ENCODE data around the gene ETNK2.
"Not testable (repeated sequence)": the region's sequence is repeated elsewhere in the genome, so short reads cannot be mapped to it uniquely, and the experiment has no call there.

The ETNK2 gene

DNA sequence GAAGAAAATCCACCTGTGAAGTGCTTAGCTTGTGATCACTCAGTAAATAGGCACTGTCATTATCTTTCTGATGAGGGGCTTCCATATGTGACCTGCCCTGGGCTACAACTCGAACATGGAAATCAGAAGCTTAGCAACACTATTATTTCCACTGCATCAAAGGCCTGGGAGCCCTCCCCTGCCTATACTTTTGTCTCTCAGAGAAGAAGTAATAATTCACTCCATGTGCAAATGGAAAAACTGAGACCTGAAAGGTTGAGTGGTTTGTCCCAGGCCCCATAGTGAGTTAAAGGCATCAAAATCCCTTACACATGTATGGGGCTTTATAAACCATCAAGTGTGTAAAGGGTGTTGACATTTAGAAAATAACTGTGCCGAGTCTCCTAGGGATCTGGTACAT is 58.1 kb downstream of the ETNK2 start:
- DNase-seq = peak; percentile 33

DNA sequence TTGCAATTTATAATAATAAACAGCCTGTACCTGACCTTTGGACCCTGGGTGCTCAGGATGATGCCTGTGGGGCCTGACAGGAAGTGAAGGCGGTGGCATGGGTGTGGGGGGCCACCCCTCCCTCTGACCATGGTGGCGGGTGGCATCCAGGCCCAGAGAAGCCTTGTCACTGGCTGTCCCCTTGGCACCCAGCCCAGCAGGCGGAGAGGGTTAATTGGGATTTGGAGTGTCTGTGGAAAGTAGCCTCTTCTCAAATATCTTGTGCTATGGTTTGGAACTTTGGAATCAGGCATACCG is 58.5 kb downstream of the ETNK2 start:
- DNase-seq = peak; percentile 65

DNA sequence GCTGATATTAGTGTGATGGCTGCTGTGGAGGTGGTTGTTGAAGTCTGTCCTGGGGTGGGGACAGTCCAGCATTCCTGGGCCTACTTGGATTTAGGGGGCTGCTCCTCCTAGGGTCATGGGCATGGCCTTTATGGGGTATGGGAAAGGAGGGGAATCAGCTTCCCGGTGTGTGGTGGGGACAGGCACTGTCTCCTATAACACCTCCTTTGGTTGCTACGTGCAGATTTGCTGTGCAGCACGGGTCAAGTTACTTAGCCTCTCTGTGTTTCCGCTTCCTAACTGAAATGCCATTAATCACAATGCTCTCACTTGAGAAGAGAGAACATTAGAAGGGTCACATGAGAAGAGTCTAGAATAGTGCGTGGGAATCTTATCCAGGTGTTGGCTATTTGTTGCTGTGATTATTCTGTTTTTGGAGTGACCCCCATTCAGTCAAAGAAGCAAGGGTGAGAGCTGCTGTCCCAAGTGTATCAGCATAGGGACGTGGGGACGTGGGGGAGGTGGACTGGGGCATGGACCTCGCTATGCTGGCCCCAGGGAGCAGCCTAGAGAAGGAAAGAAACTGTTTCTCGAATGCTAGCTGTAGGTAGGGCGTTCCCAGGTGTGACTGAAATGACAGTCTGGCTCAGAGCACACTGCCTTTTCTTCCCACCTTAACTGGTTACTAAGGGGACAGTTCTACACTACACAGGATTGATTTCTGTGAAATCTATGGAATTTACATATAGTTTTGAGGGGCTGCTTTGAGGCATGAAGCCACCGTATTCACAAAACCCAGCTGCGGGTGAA is 59.0 kb downstream of the ETNK2 start:
- DNase-seq = no peak

DNA sequence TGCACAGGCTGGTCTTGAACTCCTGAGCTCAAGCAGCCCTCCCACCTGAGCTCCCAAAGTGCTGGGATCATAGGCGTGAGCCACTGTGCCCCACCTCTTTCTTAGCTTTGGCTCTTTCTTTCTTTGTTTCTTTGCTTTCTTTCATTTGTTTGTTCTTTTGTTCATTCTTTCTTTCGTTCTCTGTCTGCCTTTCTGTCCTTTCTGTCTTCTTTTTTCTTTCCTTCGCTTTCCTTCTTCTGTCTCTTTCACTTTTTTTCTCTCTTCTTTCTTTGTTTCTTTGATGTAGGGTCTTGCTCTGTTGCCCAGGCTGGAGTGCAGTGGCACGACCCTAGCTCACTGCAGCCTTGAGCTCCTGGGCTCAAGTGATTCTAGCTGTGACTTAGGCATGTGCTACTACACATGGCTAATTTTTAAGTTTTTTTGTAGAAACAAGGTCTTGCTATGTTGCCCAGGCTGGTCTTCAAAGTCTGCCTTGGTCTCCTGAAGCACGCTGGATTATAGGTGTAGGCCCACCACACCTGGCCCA is 60.0 kb downstream of the ETNK2 start:
- DNase-seq = no peak

DNA sequence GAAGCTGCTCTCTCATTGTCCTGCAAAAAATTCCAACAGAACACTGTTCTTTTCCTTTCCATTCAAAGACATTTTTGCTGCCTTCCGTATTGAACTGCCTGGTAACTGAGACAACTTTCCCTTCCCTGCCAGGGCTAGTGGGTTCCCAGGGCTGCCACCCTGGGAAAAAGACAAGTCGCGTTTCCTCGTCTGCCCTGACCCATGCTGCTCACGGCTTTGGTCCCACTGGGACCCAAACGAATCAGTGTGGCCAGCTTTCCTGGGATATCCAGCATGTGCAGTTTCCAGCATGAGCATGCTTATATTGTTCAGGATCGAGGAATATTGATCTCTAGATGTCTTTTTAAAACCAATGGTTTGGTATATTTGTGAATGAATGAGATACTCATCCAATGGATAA is 60.8 kb downstream of the ETNK2 start:
- DNase-seq = no peak

DNA sequence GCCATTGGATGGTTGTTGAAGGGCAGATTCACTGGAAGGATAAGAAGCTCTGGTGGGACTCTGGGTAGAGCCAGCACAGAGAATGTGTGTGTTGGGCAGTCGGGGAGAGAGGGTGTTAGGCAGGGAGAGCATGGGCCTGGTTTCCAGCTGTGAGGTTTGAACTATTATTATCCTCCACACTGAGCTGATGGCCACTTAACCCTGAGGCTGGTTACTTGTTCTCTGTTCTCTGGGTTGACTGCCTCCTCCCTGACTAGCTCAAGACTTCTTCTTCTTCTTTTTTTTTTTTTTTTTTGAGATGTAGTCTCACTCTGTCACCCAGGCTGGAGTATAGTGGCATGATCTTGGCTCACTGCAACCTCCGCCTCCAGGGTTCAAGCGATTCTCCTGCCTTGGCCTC is 61.7 kb downstream of the ETNK2 start:
- not testable (repeated sequence) for DNase-seq

DNA sequence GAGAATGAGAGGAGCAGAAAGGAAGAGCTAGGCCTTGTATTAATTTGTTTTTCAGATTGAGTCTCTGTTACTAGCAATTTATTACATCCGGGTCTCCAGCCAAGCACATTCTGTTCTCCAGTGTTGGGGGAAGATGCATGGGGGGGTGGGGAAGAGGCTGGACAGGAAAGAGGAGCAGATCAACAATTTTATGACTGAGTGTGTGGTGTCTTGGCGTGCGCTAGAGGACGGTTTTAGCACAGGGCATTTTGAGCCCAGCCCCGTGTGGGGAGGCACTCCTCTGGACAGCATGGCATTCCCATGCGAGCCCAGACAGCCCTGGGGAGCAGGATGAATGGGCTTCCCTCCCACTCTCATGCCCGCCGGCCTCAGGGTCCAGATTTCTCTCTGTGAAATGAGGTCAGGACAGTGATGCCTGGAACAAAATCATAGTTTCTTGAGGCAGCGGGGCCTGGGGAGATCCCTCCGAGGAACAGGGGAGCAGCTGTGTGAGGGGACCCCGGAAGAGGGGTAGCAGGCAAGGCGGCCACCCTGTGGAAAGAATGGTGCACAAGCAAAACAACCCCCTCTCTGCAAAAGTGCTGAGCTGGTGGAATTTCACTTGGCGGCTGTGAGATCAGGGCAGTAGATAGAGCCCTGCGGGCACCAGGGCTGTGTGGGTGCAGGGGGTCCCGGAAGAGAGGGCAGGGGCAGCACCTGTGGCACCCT is 62.6 kb downstream of the ETNK2 start:
- no peak for DNase-seq

DNA sequence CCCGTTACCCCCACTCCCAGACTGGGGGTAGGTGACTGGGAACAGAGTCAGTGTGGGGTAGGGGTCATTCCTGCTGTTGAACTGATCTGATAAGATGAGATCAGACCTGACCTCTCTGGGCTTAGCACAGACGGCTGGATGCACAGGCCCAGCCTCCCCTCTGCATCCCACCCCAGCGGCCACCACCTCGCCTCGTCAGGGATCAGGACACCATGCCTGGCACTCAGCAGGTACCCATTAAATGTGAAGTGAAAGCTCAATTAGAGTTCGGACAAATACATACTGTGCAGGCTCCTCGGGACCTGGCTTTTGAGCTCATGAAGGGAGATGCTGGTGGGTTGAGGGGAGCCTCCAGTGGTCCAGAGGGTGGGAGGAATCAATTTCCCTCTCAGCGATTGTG is 63.2 kb downstream of the ETNK2 start:
- no peak for DNase-seq

DNA sequence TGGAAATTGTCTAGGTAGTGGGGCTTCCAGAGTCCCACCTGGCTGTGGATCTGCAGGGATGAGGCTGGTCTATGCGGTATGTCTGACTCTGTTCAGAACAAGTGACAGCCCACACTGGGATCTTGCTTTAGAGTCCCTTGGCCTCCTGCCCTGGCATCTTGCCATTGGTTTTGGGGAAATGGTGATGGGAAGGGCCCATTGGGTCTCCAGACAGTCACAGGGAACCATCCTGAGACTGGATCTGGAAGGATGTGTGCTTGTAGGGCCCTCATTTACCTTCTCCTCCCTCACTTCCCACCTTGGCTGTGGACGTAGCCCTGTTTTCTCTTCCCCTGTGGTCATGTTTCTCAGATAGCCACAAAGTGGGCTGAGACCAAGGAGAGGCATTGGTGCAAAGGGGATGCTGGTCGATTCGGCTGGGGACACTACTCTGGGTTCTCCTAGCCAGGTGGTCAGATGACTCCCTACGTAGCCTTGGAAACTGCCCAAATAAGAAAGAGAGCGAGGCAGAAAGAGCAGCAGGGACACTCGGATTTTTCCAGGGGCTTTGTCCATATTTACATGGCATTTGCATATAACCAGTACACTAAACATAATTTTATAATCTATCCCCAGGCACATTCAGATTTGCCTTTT is 63.8 kb downstream of the ETNK2 start:
- DNase-seq = no peak

DNA sequence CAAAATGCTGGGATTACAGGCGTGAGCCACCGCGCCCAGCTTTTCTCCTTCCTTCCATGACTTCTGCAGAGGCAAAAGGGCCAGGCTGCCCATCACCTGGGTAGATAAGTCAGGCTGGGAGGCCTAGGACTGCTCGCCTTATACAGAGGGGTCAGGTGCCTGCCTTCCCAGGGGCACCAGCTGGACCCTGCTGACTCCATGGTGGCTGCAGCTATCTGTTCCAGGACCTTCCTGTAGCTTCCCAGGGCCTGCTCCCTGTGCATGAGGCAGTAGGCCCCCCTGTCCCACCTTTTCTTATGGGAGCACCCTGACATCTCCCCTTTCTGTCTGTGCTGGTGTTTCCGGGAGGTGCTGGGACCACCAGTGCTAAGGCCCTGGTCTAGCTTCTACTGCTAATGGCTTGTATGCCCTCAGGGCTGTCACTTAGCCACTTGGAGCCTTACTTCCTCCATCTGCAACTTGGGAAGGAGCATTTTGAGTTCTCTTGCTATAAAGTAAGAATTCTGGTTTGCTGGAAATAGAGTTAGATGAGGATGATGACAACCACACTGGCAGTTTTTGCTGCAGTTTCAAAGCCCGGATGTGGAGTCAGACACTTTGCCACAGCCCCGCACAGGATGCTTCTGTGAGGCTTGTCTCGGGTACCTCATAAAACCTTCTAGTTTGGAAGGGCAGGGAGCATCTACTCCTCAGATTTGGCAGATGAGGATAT is 64.5 kb downstream of the ETNK2 start:
- DNase-seq = no peak

DNA sequence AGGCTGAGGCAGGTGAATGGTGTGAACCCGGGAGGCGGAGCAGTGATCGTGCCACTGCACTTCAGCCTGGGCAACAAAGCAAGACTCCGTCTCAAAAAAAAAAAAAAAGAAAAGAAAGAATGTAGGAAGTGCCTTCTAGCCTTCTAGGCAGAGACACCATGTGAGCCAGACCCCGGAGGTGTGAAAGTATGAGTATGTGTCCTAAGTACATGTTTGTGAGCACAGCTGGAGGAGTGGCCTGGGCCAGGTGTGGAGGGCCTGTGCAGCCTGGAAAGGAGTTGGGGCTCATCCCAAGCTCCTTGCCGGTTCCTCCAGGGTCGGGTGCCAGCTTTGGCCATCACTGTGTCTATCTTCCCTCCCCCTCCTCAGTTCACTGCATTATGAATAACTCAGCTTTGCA is 66.0 kb downstream of the ETNK2 start:
- no peak for DNase-seq

DNA sequence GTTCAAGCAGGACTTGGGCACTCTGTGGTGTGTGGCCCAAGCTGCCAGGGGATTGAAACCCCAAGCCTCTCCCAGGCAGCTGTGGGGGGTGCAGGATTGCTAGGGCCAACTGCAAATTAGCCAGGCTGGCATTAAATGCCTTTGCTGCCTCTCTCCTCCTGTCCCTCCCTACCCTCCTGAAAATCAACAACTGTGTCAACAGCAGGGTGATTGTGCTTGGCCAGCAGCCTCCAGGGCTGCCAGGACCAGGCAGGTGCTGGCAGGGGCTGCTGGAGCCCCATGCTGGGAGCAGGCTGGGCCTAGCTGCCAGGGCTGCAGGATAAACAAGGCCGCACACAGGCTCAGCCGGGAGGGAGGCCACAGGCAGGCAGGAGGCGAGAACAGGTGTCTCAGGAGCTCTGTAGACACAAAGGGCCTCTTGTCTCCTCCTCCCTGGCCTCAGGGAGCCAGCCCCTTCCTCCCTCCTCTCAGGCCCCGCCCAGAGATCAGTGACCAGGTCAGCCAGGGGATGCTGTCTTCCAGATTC is 67.5 kb downstream of the ETNK2 start:
- peak; percentile 99 for DNase-seq

DNA sequence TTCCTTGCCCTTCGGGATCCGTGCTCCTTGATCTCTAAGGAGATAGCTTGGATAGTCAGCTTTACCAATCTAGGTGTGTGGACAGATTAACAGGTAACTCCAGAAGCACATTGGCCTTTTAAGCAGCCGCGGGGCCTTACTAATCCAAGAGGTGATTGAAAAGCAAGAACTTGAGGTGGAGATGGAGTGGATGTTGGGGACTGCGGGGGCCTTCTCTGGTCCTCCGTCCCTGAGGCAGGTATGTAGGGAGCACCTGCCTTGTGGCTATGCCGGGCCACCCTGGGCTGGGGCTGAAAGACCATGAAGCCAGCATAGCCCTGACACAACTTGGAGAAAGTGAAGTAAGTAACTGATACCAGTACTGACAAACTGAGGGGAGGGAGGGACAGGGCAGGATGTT is 68.4 kb downstream of the ETNK2 start:
- DNase-seq = no peak

DNA sequence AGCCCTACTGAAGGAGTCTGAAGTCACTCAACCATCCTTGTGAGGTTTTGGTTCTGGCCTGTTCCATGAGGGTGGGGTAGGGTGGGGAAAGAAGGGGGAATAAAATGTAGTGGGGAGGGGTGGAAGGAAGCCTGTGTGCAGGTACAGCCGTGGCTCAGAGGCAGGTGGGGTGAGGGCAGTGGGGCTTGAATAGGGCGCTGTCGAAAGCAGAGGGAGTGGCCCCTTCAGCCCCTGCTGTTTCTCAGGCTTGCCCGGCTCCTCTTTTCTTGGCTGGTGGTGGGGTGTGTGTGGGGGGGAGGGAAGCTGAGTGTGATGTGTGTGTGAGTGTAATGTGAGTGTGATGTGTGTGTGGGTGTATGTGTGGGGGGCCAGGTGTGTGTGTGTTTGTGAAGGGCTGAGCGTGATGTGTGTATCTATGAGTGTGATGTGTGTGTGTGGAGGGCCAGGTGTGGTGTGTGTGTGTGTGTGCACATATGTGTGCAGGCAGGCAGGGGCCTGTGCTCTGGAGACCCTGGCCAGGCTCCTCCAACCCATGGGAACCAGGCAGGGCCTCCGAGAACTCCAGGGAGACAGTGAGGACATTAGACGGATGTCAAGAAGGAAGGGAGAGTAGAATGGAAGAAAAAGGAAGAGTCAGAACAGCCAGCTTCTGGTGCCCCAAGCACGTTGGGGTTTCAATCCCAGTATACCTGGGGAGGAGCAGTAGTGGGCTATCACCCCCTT is 69.9 kb downstream of the ETNK2 start:
- DNase-seq = no peak

DNA sequence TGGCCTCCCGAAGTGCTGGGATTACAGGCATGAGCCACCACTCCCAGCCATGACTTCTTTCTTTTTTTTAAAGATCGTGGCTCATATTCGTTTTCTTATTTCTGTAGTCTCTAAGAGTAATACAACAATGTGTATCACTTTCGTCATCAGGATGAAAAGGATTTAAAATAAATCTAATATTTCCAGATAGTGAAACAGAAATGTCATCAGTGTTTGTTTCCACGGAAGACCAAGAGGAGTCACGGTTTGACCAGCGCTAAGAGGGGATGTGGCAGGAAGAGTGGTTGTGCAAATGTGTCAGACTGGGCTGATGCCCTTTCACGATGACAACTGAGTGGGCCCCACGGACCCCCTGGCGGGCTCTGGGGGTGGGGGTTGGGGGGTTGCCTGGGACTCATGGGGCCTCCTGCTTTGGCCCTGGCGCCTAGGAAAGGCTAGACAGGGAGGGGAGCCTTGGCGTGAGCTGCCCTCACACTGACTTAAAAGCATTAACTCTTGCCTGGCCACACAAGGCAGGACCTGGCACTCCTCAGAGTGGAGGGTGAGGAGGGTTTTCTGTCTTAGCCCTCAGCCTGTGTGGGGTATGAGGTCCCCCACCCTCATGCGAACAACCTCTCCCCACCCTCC is 70.6 kb downstream of the ETNK2 start:
- DNase-seq = no peak

All from NCI-H146 (cell line).